CD4-positive, CD25-positive, alpha-beta regulatory T cell (primary cell): ENCODE results near the gene DDTL. TPM values are rescaled to one million over a fixed set of nuclear protein-coding genes. Genes with fewer than 3 reads are reported as not detected.

Experiments
- ATAC-seq, 2 donors: fragments of 150-1000 bp; cut with Tn5 transposase; one replicate each; pipeline ENCODE4 v1.10.0; 2021; ENCODE audit warnings: low read depth in 2 of 2, moderate number of reproducible peaks in 2 of 2, moderate library complexity in 1 of 2
- DNase-seq, 3 donors: peaks; one replicate each; pipeline versions ENCODE4 v3.0.0 to v3.0.0-alpha.2; 2012 to 2022; ENCODE audit warnings: mixed read lengths in 1 of 3
- H3K27ac ChIP-seq: one replicate; pipeline ENCODE4 v1.7.0; 2013; ENCODE audit warnings: mild to moderate bottlenecking, low read length; ENCODE audit not compliant: insufficient read depth, poor library complexity, severe bottlenecking
- H3K27me3 ChIP-seq: one replicate; pipeline ENCODE4 v1.7.0; 2013; ENCODE audit warnings: low read length; ENCODE audit not compliant: control insufficient read depth, insufficient read depth
- H3K36me3 ChIP-seq: one replicate; pipeline ENCODE4 v1.7.0; 2013; ENCODE audit warnings: mild to moderate bottlenecking, low read length, moderate library complexity; ENCODE audit not compliant: control insufficient read depth, insufficient read depth
- H3K4me1 ChIP-seq: 2 replicates; pipeline ENCODE4 v1.7.0; 2013; ENCODE audit warnings: mild to moderate bottlenecking, low read length; ENCODE audit not compliant: insufficient read depth, control insufficient read depth, poor library complexity, severe bottlenecking
- H3K4me3 ChIP-seq: one replicate; pipeline ENCODE4 v1.7.0; 2013; ENCODE audit warnings: low read depth, mild to moderate bottlenecking, low read length, moderate library complexity
- H3K9me3 ChIP-seq, 2 experiments: 1 replicate in 1 of 2; 2 replicates in 1 of 2; pipeline ENCODE4 v1.7.0; 2013; ENCODE audit warnings: low read length in 2 of 2, mild to moderate bottlenecking in 1 of 2, moderate library complexity in 1 of 2; ENCODE audit not compliant: control insufficient read depth in 2 of 2
- H3K27ac Mint-ChIP-seq, 3 donors: one replicate each; pipeline ENCODE4 v1.8.0; 2020 to 2022; ENCODE audit warnings: mild to moderate bottlenecking in 3 of 3, mixed read lengths in 3 of 3, moderate library complexity in 2 of 3
- H3K27me3 Mint-ChIP-seq: one replicate; pipeline ENCODE4 v1.8.0; 2022; ENCODE audit warnings: mild to moderate bottlenecking, mixed read lengths
- H3K36me3 Mint-ChIP-seq: one replicate; pipeline ENCODE4 v1.8.0; 2020; ENCODE audit warnings: mixed read lengths
- H3K4me1 Mint-ChIP-seq, 4 donors: one replicate each; pipeline ENCODE4 v1.8.0; 2020 to 2022; ENCODE audit warnings: mixed read lengths in 4 of 4, mild to moderate bottlenecking in 1 of 4
- H3K4me3 Mint-ChIP-seq, 4 donors: one replicate each; pipeline ENCODE4 v1.8.0; 2020 to 2022; ENCODE audit warnings: mild to moderate bottlenecking in 4 of 4, mixed read lengths in 4 of 4, moderate library complexity in 3 of 4
- H3K9me3 Mint-ChIP-seq, 7 donors: one replicate each; pipeline ENCODE4 v1.8.0; 2020 to 2022; ENCODE audit warnings: mixed read lengths in 7 of 7, mild to moderate bottlenecking in 3 of 7, moderate library complexity in 2 of 7
- polyA plus RNA-seq, 4 donors: library from polyadenylated mRNA; unstranded; fragments of 300-500 nt; fragmentation: Illumina TruSeq; gene quantifications; one replicate each; pipeline ENCODE4 v1.2.3, GENCODE V29; 2021
- total RNA-seq: library from RNA; stranded (reverse); gene quantifications from one replicate; pipeline ENCODE4 v1.2.3, GENCODE V29; 2022

The DDTL gene
- total and polyA plus RNA-seq, 5 donors from 2014 or later = 1.2 to 4.4 (median 2.9) TPM

DNA sequence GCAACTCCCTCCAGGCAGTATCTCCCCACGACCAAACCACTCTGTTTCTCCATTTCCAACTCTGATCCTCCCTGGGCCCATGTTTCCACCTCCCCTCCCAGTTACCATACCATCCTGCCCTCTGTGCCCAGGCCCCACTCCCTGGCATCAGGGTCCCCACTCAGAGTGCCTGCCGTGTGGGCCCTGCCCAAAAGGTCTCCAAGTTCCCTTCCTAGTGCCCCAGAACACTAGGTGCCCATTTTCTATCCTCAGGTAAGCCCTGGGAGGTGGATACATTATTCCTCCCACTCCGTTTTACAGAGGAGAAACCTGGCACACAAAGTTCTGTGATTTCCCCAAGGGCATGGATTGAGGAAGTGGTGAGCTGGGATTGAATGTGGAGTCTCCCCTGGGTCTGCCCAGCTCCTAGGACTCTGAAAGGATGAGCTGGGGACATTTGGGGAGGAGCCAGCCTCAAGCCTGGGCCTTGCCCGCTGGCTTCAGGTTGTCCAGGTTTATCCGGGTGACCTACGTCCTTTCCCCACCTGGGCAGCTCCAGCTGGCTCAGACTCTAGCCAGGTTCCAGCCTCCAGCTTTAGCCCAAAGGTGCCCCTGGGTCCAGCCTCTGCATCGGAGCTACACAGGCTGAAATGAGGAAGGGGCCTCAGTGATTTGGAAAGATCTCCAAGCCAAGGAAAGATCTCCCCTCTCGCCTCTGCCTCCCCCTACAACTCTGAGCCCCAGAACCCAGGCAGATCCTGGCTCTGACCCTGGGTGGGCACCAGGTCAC lies 40.7 kb downstream of the DDTL start:
- no peak overlapping the region for H3K4me3 Mint-ChIP-seq
- peaks cover under 1 to 19% (median 4%) of the 10 kb centered on the region in 4 donors for H3K4me1 Mint-ChIP-seq
- Histone ChIP-seq H3K9me3 (no peaks in the 10 kb centered on the region), H3K27me3 (no peaks in the 10 kb centered on the region), H3K36me3 (no peaks in the 10 kb centered on the region), H3K4me3 (no peak overlapping the region), H3K4me1 (peaks cover 12% of the 10 kb centered on the region), H3K27ac (no peak overlapping the region)
- H3K36me3 Mint-ChIP-seq = no peaks in the 10 kb centered on the region
- peak overlapping the region in 1 of 3 donors; percentile 9 for H3K27ac Mint-ChIP-seq
- H3K9me3 Mint-ChIP-seq = peaks cover 0 to 1% (median 0%) of the 10 kb centered on the region in 7 donors
- no peaks in the 10 kb centered on the region for H3K27me3 Mint-ChIP-seq
- no peak for ATAC-seq
- DNase-seq = no peak

DNA sequence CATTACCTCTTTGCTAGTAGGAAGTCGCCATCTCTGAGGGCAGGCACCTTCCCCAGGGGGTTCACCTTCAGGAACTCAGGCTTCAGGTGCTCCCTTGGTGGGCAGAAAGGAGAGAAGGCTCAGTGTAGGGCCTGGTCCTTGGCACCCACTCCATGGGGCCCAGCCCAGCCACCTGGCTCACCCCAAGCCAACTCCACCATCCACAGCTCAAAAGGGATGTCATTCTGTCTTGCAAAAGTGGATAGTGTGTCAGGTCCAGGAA lies 41.3 kb downstream of the DDTL start:
- Histone ChIP-seq H3K9me3 (no peaks in the 10 kb centered on the region), H3K27me3 (no peaks in the 10 kb centered on the region), H3K4me3 (no peak overlapping the region), H3K36me3 (no peaks in the 10 kb centered on the region), H3K4me1 (peaks cover 14% of the 10 kb centered on the region), H3K27ac (no peak overlapping the region)
- no peaks in the 10 kb centered on the region for H3K36me3 Mint-ChIP-seq
- H3K9me3 Mint-ChIP-seq = peaks cover 0 to 1% (median 0%) of the 10 kb centered on the region in 7 donors
- peaks cover 4 to 23% (median 6%) of the 10 kb centered on the region in 4 donors for H3K4me1 Mint-ChIP-seq
- no peak for DNase-seq
- no peak overlapping the region for H3K4me3 Mint-ChIP-seq
- no peak for ATAC-seq
- H3K27ac Mint-ChIP-seq = no peak overlapping the region
- H3K27me3 Mint-ChIP-seq = no peaks in the 10 kb centered on the region

DNA sequence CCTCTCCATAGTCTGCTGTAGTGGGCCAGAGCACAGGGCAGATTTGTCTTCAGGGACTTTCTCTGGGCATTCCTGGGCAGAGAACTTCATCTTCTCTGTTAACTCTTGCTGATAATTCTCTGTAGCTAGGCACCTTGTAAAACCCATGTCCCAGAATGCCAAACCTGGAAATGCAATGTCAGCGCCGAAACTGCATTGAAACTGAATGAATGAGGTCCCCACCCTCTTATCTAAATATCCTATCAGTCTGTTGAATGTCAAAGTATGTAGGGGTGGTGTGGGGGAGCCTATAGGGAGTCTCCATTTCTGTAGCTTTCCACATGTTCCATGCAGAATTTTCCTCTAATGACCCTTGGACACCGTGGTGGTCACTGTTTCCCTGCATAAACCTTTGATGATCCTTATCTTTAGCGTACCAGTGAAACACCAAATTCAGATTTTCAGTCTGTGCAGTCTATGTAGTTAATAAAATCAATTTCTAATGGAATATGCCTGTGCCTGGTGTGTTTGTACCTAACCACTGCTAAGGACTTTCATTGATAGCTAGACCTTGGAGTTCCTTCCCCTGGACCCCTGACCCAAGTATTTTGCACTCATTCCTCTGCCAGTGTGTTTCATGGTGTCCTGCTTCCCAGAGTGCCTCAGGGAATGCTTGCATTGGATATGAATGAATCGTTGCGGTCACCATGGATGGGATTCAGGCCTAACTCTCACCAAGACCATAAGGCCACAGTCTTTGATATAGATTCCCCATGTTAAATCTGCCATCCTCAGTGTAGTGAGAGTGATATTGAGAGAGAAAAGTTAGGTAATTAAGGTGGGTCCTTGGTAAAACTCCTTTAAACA lies 41.9 kb downstream of the DDTL start:
- ATAC-seq (no peak), DNase-seq (no peak)
- Histone ChIP-seq H3K36me3 (no peaks in the 10 kb centered on the region), H3K9me3 (no peaks in the 10 kb centered on the region), H3K27me3 (no peaks in the 10 kb centered on the region), H3K4me3 (no peak overlapping the region), H3K27ac (no peak overlapping the region), H3K4me1 (peaks cover 14% of the 10 kb centered on the region)
- no peaks in the 10 kb centered on the region for H3K36me3 Mint-ChIP-seq
- H3K4me1 Mint-ChIP-seq = peaks cover 4 to 28% (median 10%) of the 10 kb centered on the region in 4 donors
- H3K27me3 Mint-ChIP-seq = no peaks in the 10 kb centered on the region
- H3K27ac Mint-ChIP-seq = peak overlapping the region in 1 of 3 donors; percentile 11
- peaks cover 0 to 1% (median 0%) of the 10 kb centered on the region in 7 donors for H3K9me3 Mint-ChIP-seq
- H3K4me3 Mint-ChIP-seq = peak overlapping the region in 1 of 4 donors; percentile 99

DNA sequence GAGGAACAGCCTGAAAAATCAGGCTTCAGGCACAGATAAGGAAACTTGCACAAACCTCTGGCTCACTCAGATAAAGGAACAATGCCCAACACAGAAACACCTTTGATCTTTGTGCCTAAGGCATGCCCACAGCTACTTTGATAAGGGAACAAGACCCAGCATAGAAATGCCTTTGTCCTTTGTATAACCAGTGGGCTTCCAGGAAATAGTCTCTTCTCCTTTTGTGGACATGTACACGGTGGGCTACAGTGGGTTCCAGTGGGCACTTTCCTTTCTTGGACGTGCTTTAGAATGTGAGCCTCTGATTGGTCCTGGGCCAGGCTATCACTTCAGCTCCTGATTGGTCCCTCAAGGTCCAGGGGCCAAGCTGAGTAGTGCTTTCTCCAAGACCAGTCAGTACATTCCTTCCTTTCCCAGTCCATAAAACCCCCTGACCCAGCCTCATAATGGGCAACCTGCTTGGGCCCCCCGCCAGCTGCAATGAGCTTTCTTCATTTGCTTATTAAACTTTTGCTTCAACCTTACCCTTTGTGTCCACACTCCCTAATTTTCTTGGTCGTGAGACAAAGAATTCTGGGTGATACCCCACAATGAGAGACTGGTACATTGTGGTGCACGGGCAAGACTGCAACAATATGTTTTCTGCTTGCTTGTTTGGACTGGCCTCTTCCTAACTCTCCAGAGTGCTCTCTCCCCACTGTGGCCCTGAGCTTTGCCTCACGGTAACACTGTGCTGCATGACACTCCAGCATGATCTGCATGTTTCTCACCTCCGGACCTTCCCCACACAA lies 42.7 kb downstream of the DDTL start:
- peaks cover 8 to 34% (median 16%) of the 10 kb centered on the region in 4 donors for H3K4me1 Mint-ChIP-seq
- H3K27ac ChIP-seq = no peak overlapping the region
- H3K36me3 Mint-ChIP-seq = no peaks in the 10 kb centered on the region
- no peaks in the 10 kb centered on the region for H3K36me3 ChIP-seq
- ATAC-seq (no peak), DNase-seq (no peak)
- no peak overlapping the region for H3K4me3 ChIP-seq
- peak overlapping the region in 2 of 3 donors; percentile 34 to 94 for H3K27ac Mint-ChIP-seq
- H3K4me1 ChIP-seq = peaks cover 14% of the 10 kb centered on the region
- H3K4me3 Mint-ChIP-seq = peak overlapping the region; percentile 2 to 99 (median 64)
- no peaks in the 10 kb centered on the region for H3K27me3 Mint-ChIP-seq
- H3K9me3 ChIP-seq = no peaks in the 10 kb centered on the region
- no peaks in the 10 kb centered on the region for H3K27me3 ChIP-seq
- H3K9me3 Mint-ChIP-seq = peaks cover 0 to 1% (median 0%) of the 10 kb centered on the region in 7 donors

DNA sequence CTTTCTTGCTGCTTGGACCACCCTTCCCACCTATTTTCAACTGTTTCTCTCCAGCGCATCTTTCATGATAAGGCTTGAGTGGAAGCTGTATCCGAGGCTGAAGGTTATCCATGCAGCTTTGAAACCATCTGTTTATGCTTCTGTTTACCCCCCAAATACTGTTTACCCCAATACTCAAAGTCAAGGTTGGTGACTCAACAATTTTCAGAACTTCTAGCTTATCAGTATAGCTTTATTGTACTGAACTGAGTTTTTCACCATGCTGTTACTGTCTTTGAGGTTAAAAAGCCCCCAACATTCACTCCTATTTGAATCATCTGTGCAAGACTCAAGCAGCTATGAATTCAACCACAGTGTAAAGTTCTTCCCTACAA lies 43.3 kb downstream of the DDTL start:
- DNase-seq = no peak
- peak overlapping the region; percentile 40 to 99 (median 90) for H3K4me3 Mint-ChIP-seq
- H3K27ac ChIP-seq = no peak overlapping the region
- H3K4me1 ChIP-seq = peaks cover 14% of the 10 kb centered on the region
- H3K27me3 Mint-ChIP-seq = no peaks in the 10 kb centered on the region
- ATAC-seq = no peak
- no peaks in the 10 kb centered on the region for H3K36me3 ChIP-seq
- peak overlapping the region in 2 of 3 donors; percentile 65 to 94 for H3K27ac Mint-ChIP-seq
- H3K4me1 Mint-ChIP-seq = peaks cover 10 to 38% (median 19%) of the 10 kb centered on the region in 4 donors
- H3K9me3 ChIP-seq = no peaks in the 10 kb centered on the region
- H3K36me3 Mint-ChIP-seq = no peaks in the 10 kb centered on the region
- peaks cover 0 to 1% (median 0%) of the 10 kb centered on the region in 7 donors for H3K9me3 Mint-ChIP-seq
- H3K27me3 ChIP-seq = no peaks in the 10 kb centered on the region
- no peak overlapping the region for H3K4me3 ChIP-seq

DNA sequence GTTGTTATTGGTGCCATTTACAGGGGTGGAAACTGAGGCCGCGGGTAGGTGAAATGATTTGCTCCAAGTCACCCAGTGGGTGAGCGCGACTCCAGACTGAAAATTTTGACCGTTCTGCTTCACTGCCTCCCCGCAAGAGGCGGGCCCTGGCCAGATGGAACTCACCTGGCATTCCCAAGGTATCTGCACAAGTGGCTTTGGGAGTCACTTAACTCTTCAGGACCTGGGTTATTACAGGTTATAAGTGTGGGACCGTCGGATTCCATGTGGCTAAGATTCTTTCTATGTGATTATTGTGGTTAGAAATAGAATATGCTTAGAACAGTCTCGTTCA lies 45.0 kb downstream of the DDTL start:
- peaks cover 0 to 3% (median 1%) of the 10 kb centered on the region in 7 donors for H3K9me3 Mint-ChIP-seq
- Histone ChIP-seq H3K4me1 (peaks cover 14% of the 10 kb centered on the region), H3K4me3 (peak overlapping the region; percentile 87), H3K9me3 (no peaks in the 10 kb centered on the region), H3K27ac (peak overlapping the region; percentile 79), H3K27me3 (no peaks in the 10 kb centered on the region), H3K36me3 (no peaks in the 10 kb centered on the region)
- no peak for DNase-seq
- H3K36me3 Mint-ChIP-seq = peaks cover 8% of the 10 kb centered on the region
- H3K4me3 Mint-ChIP-seq = peak overlapping the region; percentile 94 to 99 (median 97)
- H3K27ac Mint-ChIP-seq = peak overlapping the region; percentile 72 to 96 (median 94)
- H3K27me3 Mint-ChIP-seq = no peaks in the 10 kb centered on the region
- peaks cover 10 to 43% (median 26%) of the 10 kb centered on the region in 4 donors for H3K4me1 Mint-ChIP-seq
- no peak for ATAC-seq

DNA sequence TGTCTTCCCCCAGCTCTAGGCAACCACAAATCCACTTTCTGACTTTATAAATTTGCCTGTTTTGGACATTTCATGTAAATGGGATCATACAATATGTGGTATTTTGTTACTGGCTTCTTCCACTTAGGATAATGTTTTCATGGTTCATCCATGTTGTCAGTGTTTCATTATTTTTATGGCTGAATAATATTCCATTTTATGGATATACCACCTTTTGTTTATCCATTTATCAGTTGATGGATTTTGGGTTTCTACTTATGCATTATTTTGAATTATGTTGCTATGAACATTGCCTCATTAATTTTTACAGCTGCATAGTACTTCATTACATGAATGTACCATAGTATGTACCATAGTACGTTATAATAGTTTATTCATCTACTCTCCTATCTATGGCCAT lies 49.5 kb downstream of the DDTL start:
- H3K4me1 ChIP-seq = peaks cover 14% of the 10 kb centered on the region
- Mint-ChIP-seq H3K9me3 (peaks cover 0 to 3% (median 0%) of the 10 kb centered on the region in 7 donors), H3K27me3 (no peaks in the 10 kb centered on the region), H3K27ac (no peak overlapping the region), H3K4me1 (peaks cover 23 to 50% (median 29%) of the 10 kb centered on the region in 4 donors), H3K36me3 (peaks cover 24% of the 10 kb centered on the region), H3K4me3 (peak overlapping the region in 2 of 4 donors; percentile 16 to 49)
- no peak overlapping the region for H3K4me3 ChIP-seq
- DNase-seq (no peak), ATAC-seq (no peak)
- peaks cover 6% of the 10 kb centered on the region for H3K36me3 ChIP-seq
- no peak overlapping the region for H3K27ac ChIP-seq
- no peaks in the 10 kb centered on the region for H3K9me3 ChIP-seq
- H3K27me3 ChIP-seq = no peaks in the 10 kb centered on the region
